ENCODE measurements around the gene ECM1. TPM values are rescaled to one million over a fixed set of nuclear protein-coding genes. Genes with fewer than 3 reads are reported as not detected.

Gene ECM1
- total and polyA plus RNA-seq, 8 donors: 1.9 to 65.2 (median 3.3) TPM

DNA sequence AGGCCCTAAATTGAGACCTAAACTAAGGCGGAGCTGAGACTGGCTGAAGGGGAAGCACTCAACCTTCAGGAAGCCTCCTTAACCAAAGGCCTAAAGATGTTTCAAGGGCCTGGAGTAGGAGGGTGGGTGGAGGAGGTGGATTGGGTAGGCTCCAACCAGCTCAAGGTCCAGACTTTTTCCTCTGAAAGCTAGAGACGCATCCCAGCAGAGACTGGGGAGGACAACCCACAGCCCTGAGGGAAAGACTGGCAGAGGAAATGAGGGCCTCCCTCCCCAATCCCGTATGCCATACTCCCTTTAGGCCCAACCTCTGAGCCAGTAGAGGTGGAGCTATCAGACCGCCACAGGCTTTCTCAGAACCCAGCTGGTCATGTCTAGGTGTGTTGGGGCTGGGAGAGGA is 1.1 kb downstream of the ECM1 start:
- TF ChIP-seq, protein P1, sequence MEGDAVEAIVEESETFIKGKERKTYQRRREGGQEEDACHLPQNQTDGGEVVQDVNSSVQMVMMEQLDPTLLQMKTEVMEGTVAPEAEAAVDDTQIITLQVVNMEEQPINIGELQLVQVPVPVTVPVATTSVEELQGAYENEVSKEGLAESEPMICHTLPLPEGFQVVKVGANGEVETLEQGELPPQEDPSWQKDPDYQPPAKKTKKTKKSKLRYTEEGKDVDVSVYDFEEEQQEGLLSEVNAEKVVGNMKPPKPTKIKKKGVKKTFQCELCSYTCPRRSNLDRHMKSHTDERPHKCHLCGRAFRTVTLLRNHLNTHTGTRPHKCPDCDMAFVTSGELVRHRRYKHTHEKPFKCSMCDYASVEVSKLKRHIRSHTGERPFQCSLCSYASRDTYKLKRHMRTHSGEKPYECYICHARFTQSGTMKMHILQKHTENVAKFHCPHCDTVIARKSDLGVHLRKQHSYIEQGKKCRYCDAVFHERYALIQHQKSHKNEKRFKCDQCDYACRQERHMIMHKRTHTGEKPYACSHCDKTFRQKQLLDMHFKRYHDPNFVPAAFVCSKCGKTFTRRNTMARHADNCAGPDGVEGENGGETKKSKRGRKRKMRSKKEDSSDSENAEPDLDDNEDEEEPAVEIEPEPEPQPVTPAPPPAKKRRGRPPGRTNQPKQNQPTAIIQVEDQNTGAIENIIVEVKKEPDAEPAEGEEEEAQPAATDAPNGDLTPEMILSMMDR (IDR thresholded peaks at IDR 0.05): no peak
- DNase-seq (no peak), ATAC-seq (peak; percentile 58)
- peak overlapping the region in 1 of 2 donors; percentile 18 for H3K4me3 ChIP-seq
- intact Hi-C loops (cut with DNase I): no loop called here
- peaks cover 13 to 20% of the 10 kb centered on the region in 2 donors for H3K4me1 ChIP-seq
- H3K36me3 ChIP-seq: peaks cover 0 to 42% of the 10 kb centered on the region in 2 donors
- H3K27ac ChIP-seq: peak overlapping the region; percentile 62 to 70
- no peaks in the 10 kb centered on the region for H3K9me3 ChIP-seq
- H3K27me3 ChIP-seq: no peaks in the 10 kb centered on the region

DNA sequence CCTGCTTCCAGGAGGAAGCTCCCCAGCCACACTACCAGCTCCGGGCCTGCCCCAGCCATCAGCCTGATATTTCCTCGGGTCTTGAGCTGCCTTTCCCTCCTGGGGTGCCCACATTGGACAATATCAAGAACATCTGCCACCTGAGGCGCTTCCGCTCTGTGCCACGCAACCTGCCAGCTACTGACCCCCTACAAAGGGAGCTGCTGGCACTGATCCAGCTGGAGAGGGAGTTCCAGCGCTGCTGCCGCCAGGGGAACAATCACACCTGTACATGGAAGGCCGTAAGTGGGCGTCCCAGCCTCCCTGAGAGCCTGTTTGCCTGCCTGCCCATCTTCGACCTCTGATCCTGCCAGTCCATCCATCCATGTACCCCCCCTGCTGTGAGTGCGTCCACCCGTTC is 3.6 kb downstream of the ECM1 start:
- Histone ChIP-seq H3K4me3 (no peak overlapping the region), H3K4me1 (peaks cover 13 to 37% of the 10 kb centered on the region in 2 donors), H3K9me3 (no peaks in the 10 kb centered on the region), H3K27ac (no peak overlapping the region), H3K27me3 (no peaks in the 10 kb centered on the region), H3K36me3 (peaks cover 0 to 20% of the 10 kb centered on the region in 2 donors)
- TF ChIP-seq, protein P1 (IDR thresholded peaks at IDR 0.05): no peak
- ATAC-seq (no peak), DNase-seq (no peak)
- intact Hi-C loops (cut with DNase I): no loop called here

DNA sequence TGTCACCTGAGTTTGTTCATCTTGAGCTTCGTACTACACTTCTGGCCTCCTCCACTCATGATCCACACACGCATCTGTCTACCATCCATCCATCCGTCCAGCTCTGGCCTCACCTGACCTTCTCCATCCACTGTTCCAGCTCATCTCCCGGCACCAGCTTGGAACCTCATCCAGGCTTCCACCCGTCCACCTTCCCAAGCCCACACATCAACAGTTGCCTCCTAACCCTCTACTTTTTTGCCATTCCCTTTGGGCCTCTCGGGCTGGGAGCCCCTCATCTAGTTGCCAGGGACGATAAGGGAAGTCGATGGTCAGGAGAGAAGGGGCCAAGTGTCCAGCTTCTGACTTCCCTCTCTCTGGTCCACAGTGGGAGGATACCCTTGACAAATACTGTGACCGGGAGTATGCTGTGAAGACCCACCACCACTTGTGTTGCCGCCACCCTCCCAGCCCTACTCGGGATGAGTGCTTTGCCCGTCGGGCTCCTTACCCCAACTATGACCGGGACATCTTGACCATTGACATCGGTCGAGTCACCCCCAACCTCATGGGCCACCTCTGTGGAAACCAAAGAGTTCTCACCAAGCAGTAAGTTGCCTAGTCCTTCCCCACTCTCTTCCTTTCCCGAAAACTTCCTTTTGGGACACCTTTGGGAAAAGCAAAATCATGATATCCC is 4.2 kb downstream of the ECM1 start:
- Histone ChIP-seq H3K27ac (no peak overlapping the region), H3K27me3 (no peaks in the 10 kb centered on the region), H3K36me3 (peaks cover 0 to 14% of the 10 kb centered on the region in 2 donors), H3K4me3 (no peak overlapping the region), H3K9me3 (no peaks in the 10 kb centered on the region), H3K4me1 (peaks cover 17 to 37% of the 10 kb centered on the region in 2 donors)
- intact Hi-C loops (cut with DNase I): no loop called here
- no peak for ATAC-seq
- DNase-seq: no peak
- TF ChIP-seq, protein P1 (IDR thresholded peaks at IDR 0.05): no peak

DNA sequence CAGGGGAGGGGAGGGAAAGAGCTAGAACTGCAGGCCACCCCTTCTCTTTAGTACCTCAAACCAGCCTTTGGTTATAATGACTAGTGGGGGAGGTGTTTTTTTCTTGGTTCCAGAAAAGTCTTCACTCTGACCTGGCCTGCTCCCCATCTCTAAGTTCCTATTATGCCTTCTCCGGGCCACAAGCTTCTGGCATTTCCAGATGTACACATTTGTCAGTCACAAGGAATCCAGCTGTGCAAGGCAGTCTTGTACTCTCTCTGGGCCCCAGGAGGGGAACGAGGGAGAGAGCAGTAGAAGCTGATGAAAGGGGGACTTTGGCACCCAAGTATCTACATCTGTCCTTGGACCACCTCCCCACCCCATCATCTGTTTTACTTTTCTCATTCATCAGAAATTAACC is 4.9 kb downstream of the ECM1 start:
- Histone ChIP-seq H3K4me1 (peaks cover 13 to 31% of the 10 kb centered on the region in 2 donors), H3K36me3 (peaks cover 0 to 11% of the 10 kb centered on the region in 2 donors), H3K27me3 (no peaks in the 10 kb centered on the region), H3K4me3 (no peak overlapping the region), H3K27ac (no peak overlapping the region), H3K9me3 (no peaks in the 10 kb centered on the region)
- TF ChIP-seq, protein P1 (IDR thresholded peaks at IDR 0.05): no peak
- intact Hi-C loops (cut with DNase I): no loop called here
- DNase-seq (no peak), ATAC-seq (no peak)

DNA sequence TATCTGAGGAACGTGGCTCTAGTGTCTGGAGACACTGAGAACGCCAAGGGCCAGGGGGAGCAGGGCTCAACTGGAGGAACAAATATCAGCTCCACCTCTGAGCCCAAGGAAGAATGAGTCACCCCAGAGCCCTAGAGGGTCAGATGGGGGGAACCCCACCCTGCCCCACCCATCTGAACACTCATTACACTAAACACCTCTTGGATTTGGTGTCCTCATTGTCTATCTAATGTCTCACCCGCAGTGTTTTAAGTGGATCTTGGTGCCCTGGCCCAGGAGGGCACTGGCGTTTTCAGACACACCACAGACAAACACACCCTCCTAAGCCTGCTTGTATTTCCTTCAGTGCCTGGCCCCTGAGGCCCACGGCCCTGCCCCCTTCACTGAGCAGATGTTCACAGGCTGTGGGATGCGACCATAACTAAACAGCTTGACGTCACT is 5.5 kb downstream of the ECM1 start:
- Histone ChIP-seq H3K27ac (no peak overlapping the region), H3K27me3 (no peaks in the 10 kb centered on the region), H3K9me3 (no peaks in the 10 kb centered on the region), H3K36me3 (peaks cover 0 to 11% of the 10 kb centered on the region in 2 donors), H3K4me3 (no peak overlapping the region), H3K4me1 (peaks cover 9 to 25% of the 10 kb centered on the region in 2 donors)
- ATAC-seq (no peak), DNase-seq (no peak)
- intact Hi-C loops (cut with DNase I): no loop called here
- TF ChIP-seq, protein P1 (IDR thresholded peaks at IDR 0.05): no peak

Data from left lung (tissue), 10 donors.